Osteoblast (primary cell): Measurements from ENCODE around the gene CGB8. TPM values are rescaled to one million over a fixed set of nuclear protein-coding genes. Genes with fewer than 3 reads are reported as not detected.

Source experiments
- DNase-seq: peaks from one replicate; pipeline ENCODE4 v3.0.0; 2011; ENCODE audit warnings: low spot score, mixed read lengths; ENCODE audit not compliant: insufficient read length; ENCODE audit errors: missing footprints
- H2AFZ ChIP-seq: 2 replicates; pipeline ENCODE4 v1.6.0; 2011; ENCODE audit warnings: mild to moderate bottlenecking, low read length
- H3K27ac ChIP-seq: 2 replicates; pipeline ENCODE4 v1.5.1; 2011; ENCODE audit warnings: mild to moderate bottlenecking, low read depth, low read length, moderate library complexity
- H3K27me3 ChIP-seq: 2 replicates; pipeline ENCODE4 v1.6.0; 2012; ENCODE audit warnings: mild to moderate bottlenecking, control low read depth, inconsistent platforms, low read length, moderate library complexity; ENCODE audit not compliant: insufficient read depth
- H3K36me3 ChIP-seq: 2 replicates; pipeline ENCODE4 v1.5.1; 2011; ENCODE audit warnings: mild to moderate bottlenecking, low read length, control low read depth, moderate library complexity; ENCODE audit not compliant: insufficient read depth
- H3K4me1 ChIP-seq: 2 replicates; pipeline ENCODE4 v1.5.1; 2011; ENCODE audit warnings: mild to moderate bottlenecking, low read length, control low read depth, moderate library complexity; ENCODE audit not compliant: insufficient read depth
- H3K4me2 ChIP-seq: 2 replicates; pipeline ENCODE4 v1.6.0; 2011; ENCODE audit warnings: mild to moderate bottlenecking, low read length; ENCODE audit not compliant: insufficient read depth
- H3K4me3 ChIP-seq: fragments of 200-600 bp; sonication (generic); 3 replicates; pipeline ENCODE4 v1.5.1; 2012; ENCODE audit warnings: mild to moderate bottlenecking, low read length, inconsistent platforms; ENCODE audit not compliant: insufficient read depth
- H3K79me2 ChIP-seq: 2 replicates; pipeline ENCODE4 v1.6.0; 2012; ENCODE audit warnings: mild to moderate bottlenecking, low read length, control low read depth, inconsistent platforms; ENCODE audit not compliant: insufficient read depth
- H3K9me3 ChIP-seq: 2 replicates; pipeline ENCODE4 v1.5.1; 2011; ENCODE audit warnings: low read depth, low read length, control low read depth
- H4K20me1 ChIP-seq: 2 replicates; pipeline ENCODE4 v1.6.0; 2012; ENCODE audit warnings: mild to moderate bottlenecking, low read length, control low read depth; ENCODE audit not compliant: insufficient read depth
- CTCF ChIP-seq: IDR thresholded peaks from 2 replicates; pipeline ENCODE4 v1.5.1; 2011; ENCODE audit warnings: mild to moderate bottlenecking, low read depth, low read length, moderate library complexity; ENCODE audit errors: extremely low read depth
- total RNA-seq: library from RNA; depleted of rRNA; stranded (reverse); fragments of >200 nt; gene quantifications from 2 replicates; pipeline ENCODE4 v1.2.3, GENCODE V29; 2012

The CGB8 gene
- total RNA-seq, 1 donor = not detected

GRCh38 chr19:49017666-49018351 lies 31.1 kb downstream of the CGB8 start:
- peak overlapping the region; percentile 23 for H2AFZ ChIP-seq
- no peaks in the 10 kb centered on the region for H3K79me2 ChIP-seq
- DNase-seq = peak; percentile 98
- peak; percentile 43 for TF ChIP-seq CTCF
- H3K4me2 ChIP-seq = peak overlapping the region; percentile 77
- peaks cover 15% of the 10 kb centered on the region for H3K4me1 ChIP-seq
- no peaks in the 10 kb centered on the region for H3K27me3 ChIP-seq
- H3K27ac ChIP-seq = no peak overlapping the region
- no peaks in the 10 kb centered on the region for H3K9me3 ChIP-seq
- no peaks in the 10 kb centered on the region for H4K20me1 ChIP-seq
- peaks cover 13% of the 10 kb centered on the region for H3K36me3 ChIP-seq
- H3K4me3 ChIP-seq = peak overlapping the region; percentile 70

GRCh38 chr19:49017041-49017665 lies 31.8 kb downstream of the CGB8 start, which contains the start of gene LHB:
LHB (minus strand) TSS chr19:49017091; CDS start chr19:49017081, 10 bp downstream.
- no peaks in the 10 kb centered on the region for H3K27me3 ChIP-seq
- no peak within 1 kb of the TSS for H2AFZ ChIP-seq
- DNase-seq = peak; percentile 70
- H3K4me2 ChIP-seq = peak within 1 kb of the TSS; percentile 77
- no peak within 1 kb of the TSS for H3K27ac ChIP-seq
- H3K4me3 ChIP-seq = peak within 1 kb of the TSS; percentile 70
- peaks cover 15% of the 10 kb centered on the region for H3K4me1 ChIP-seq
- H3K79me2 ChIP-seq = no peaks in the 10 kb centered on the region
- peaks cover 20% of the 10 kb centered on the region for H3K36me3 ChIP-seq
- H4K20me1 ChIP-seq = no peaks in the 10 kb centered on the region
- no peaks in the 10 kb centered on the region for H3K9me3 ChIP-seq
- no peak for TF ChIP-seq CTCF

- no peak for TF ChIP-seq CTCF
- no peaks in the 10 kb centered on the region for H4K20me1 ChIP-seq
- H3K4me3 ChIP-seq = no peak overlapping the region
- no peaks in the 10 kb centered on the region for H3K27me3 ChIP-seq
- no peaks in the 10 kb centered on the region for H3K79me2 ChIP-seq
- DNase-seq = peak; percentile 47
- H3K27ac ChIP-seq = no peak overlapping the region
- H3K36me3 ChIP-seq = peaks cover 26% of the 10 kb centered on the region
- H3K9me3 ChIP-seq = no peaks in the 10 kb centered on the region
- H3K4me1 ChIP-seq = peaks cover 15% of the 10 kb centered on the region
- H3K4me2 ChIP-seq = no peak overlapping the region
- no peak overlapping the region for H2AFZ ChIP-seq
Observed at GRCh38 chr19:49016067-49016839, 32.7 kb downstream of the CGB8 start.

- no peak overlapping the region for H3K27ac ChIP-seq
- no peak overlapping the region for H3K4me3 ChIP-seq
- peaks cover 33% of the 10 kb centered on the region for H3K36me3 ChIP-seq
- peak; percentile 58 for DNase-seq
- H3K4me2 ChIP-seq = no peak overlapping the region
- H3K9me3 ChIP-seq = no peaks in the 10 kb centered on the region
- no peak overlapping the region for H2AFZ ChIP-seq
- no peaks in the 10 kb centered on the region for H3K79me2 ChIP-seq
- TF ChIP-seq CTCF = no peak
- H4K20me1 ChIP-seq = no peaks in the 10 kb centered on the region
- H3K27me3 ChIP-seq = no peaks in the 10 kb centered on the region
- H3K4me1 ChIP-seq = peaks cover 15% of the 10 kb centered on the region
Observed at GRCh38 chr19:49014870-49015255, 34.0 kb downstream of the CGB8 start.
